H1 (cell line): Measurements from ENCODE around the gene SPR. TPM values are rescaled to one million over a fixed set of nuclear protein-coding genes. Genes with fewer than 3 reads are reported as not detected.

ENCODE experiments used
- ATF3 ChIP-seq: IDR thresholded peaks from 2 replicates; pipeline ENCODE4 v1.6.1; 2011; ENCODE audit warnings: low read depth, mild to moderate bottlenecking, low read length; ENCODE audit not compliant: insufficient read depth
- CEBPB ChIP-seq: IDR thresholded peaks from 2 replicates; pipeline ENCODE4 v1.6.1; 2012; ENCODE audit warnings: low read depth, low read length
- CTBP2 ChIP-seq: IDR thresholded peaks from 2 replicates; pipeline ENCODE4 v1.7.0; 2011; ENCODE audit warnings: borderline replicate concordance, mild to moderate bottlenecking, moderate library complexity, mixed read lengths, low read length; ENCODE audit not compliant: insufficient read depth, insufficient read length
- GTF2F1 ChIP-seq: IDR thresholded peaks from 2 replicates; pipeline ENCODE4 v1.6.1; 2012; ENCODE audit warnings: low read depth, low read length, improper control_type of control experiment, borderline replicate concordance
- SP2 ChIP-seq: IDR thresholded peaks from 2 replicates; pipeline ENCODE4 v1.6.1; 2012; ENCODE audit warnings: mild to moderate bottlenecking, low read length, inconsistent platforms
- USF2 ChIP-seq: IDR thresholded peaks from 2 replicates; pipeline ENCODE4 v1.6.1; 2011; ENCODE audit warnings: low read length, improper control_type of control experiment
- polyA plus RNA-seq, 7 experiments: library from polyadenylated mRNA; depleted of rRNA in 3 of 7; stranded (reverse) in 5 of 7; unstranded in 2 of 7; fragments of >200 nt in 5 of 7; fragments of 200-250 nt in 2 of 7; gene quantifications; 1 replicate in 5 of 7; 2 replicates in 1 of 7; 4 replicates in 1 of 7; pipeline versions ENCODE4 v1.2.1 to v1.2.3, GENCODE V29; 2011 to 2013; ENCODE audit warnings: missing spikeins in 2 of 7, mixed read lengths in 2 of 7
- total RNA-seq: library from RNA; stranded (reverse); fragmentation: NEBNext Ultra II Directional; extraction: Animal tissue kit (Norgen Biotek cat#: 25700); gene quantifications from 2 replicates; pipeline ENCODE4 v1.2.1, GENCODE V29; 2021

SPR gene
- total and polyA plus RNA-seq, 2 of the 8 experiments (the other 6 are each of a cell fraction or from before 2014, with no cell fraction given): 4.5 to 11.5 TPM

GRCh38 chr2:72921853-72922252 lies 34.6 kb downstream of the SPR start (continued):
- TF ChIP-seq SP2 (no peak), CEBPB (no peak), USF2 (no peak), GTF2F1 (no peak), ATF3 (no peak), CTBP2 (no peak)
